ENCODE measurements around the gene SYTL3.
A peak's percentile ranks its signal among the peaks of the same experiment; 100 is the strongest.
"Not testable (repeated sequence)": the region's sequence is repeated elsewhere in the genome, so short reads cannot be mapped to it uniquely, and the experiment has no call there.

Gene SYTL3

DNA sequence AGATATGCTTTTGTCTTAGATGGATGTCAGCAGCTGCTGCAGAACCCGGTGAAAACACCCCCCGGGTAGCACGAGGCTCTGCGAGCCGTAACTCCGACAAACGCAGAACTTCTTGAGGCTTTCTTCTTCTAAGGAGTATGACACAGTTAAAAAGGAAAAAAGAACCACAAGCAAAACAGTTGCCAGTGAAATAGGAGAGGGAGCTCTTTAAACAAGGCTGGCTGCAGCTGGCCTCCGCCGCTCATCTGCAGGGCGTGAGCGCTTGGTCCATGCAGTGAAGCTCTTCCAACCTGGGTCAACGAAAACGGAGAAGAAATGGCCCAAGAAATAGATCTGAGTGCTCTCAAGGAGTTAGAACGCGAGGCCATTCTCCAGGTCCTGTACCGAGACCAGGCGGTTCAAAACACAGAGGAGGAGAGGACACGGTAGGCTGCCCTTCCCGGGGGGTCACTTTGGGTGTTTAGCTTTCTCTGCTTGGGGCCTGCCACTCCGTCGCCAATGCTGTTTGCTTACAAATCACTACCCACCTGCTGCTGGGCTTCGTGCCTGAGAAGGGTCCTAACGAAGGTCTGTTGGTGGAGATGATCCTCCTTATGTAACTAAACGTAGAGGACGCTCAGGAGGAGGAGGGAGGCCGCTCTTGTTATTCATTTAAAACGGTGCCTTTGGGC lies 13.2 kb downstream of the SYTL3 start:
- no peak for DNase-seq (ENCODE audit: low spot score)

DNA sequence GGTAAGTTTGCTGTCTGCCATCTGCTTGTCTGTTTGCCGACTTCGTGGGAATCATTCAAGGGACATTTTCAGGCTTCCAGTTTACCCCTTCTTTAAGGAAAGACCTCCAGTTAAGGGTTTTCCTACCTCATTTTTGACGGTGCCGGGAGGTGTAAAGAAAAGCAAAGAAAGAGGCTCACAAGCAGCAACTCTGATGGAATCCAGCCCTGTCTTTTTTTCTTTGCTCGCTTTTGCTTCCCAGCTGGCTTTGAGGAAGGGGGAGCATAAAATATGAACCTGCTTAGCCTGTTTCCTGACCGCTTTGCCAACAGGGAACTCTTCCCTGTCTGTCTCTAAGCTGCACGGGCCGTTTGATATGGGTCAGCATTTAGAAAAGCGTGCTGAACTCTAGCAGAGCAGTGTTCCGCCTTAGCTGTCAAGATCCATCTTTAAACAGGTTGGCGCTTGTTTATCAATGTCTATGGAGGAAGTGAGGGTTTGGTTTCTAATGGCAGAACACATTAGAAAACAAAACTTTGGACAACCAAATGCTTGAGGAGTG lies 13.8 kb downstream of the SYTL3 start:
- DNase-seq (ENCODE audit: low spot score) = no peak

DNA sequence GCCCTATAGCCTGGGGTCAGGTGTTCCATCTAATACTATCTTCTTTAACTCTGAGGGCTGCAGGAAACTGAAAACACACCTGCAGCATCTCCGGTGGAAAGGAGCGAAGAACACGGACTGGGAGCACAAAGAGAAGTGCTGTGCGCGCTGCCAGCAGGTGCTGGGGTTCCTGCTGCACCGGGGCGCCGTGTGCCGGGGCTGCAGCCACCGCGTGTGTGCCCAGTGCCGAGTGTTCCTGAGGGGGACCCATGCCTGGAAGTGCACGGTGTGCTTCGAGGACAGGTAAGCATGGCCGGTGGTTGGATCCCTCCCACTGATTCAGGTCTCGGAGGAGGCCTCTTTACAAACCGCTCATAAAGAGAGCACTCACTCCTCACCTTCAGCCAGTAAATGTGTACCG lies 15.5 kb downstream of the SYTL3 start:
- DNase-seq (ENCODE audit: low spot score) = no peak

DNA sequence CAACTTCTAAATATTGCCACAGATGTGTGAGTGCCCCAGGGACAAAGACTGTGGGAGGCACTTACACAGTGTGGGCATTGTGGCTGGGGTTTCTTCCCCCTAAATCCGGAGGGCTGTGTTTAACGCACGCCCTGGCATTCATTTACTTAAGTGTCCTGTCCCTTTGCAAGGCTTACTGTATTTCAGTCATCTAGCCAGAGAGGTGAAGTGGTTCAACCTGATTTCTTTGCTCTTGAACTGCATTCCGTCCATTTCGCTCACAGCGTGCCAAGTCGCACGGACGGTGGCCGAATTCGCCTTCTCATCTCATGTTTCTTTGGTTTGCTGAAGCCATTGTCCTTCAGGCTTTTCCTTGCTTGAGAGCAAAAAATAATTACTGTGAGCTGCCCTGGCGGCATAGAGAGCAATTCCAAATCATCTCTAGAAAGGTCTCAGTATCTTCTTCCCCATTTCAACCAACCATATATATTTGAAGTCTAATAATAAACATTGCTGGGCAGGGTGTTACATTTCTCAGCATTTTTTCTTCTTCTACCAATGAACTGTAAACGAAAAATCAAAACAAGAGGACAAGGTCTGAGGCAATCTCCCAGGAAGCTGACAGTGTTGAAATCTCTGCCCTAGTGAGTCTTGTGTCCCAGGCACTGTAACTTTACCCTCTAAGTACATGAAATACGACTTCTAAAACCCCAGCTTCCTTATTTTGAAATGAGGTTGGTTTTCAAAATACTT lies 16.9 kb downstream of the SYTL3 start:
- peak; percentile 47 for DNase-seq (ENCODE audit: low spot score)

- no peak for DNase-seq (ENCODE audit: low spot score)
Measured at GRCh38 chr6:158667360-158667981, 17.6 kb downstream of the SYTL3 start.

DNA sequence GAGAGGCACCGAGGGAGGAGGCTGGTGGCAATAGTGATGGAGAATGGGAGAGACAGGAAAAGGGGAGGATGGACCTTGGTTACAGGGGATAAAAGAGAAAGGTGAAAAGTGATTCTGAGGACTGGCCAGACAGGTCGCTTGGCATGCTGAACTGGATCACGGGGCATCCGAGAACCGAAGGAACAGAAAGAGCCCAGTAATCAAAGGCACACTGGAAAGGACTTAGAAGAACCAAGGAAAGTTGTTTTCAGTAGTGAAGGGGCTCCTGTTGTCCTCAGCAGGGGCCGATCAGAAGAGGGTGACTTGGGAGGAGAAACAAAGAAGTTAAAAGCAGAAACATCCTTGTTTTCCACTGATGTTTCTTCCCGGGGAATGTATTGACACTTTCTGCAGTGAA lies 18.9 kb downstream of the SYTL3 start:
- DNase-seq (ENCODE audit: low spot score) = no peak

DNA sequence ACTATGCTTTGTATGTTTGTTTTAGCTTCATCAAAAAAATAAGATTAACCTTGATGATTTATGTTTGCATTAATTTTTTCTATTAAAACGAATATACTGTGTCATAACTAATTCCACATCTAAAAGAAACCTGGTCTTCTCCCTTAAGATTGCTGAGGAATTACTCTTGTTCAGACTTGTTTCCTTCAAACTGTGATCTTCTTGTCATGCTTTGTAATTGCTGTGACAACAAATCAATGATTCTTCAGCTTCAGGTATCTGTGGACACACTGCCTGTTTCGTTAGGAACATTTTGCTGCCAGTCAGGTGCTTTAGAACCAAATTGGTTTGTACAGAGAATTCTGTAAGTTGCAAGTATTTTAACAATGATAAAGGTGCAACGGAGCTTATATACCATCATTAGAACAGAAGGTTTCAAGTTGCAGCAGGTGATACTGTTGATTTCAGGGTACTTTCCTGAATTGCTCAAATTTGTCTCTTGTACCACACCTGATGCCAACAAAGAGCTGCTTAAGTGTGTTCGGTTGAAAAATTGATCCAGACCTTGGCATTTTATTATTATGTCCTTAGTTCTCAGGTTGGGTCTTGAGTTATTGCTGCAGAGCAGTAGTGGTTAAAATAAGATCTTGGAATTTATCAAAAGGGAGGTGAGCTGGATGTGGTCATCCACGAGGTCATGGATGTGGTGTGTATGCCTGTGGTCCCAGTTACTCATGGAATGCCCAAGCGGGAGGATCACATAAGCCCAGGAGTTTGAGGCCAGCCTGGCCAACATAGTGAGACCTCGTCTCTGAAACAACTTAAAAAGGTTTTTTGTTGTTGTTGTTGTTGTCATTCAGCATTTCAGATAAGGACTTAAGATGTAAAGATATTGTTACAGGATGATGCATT lies 19.5 kb downstream of the SYTL3 start:
- no peak for DNase-seq (ENCODE audit: low spot score)

GRCh38 chr6:158672119-158672518 lies 22.3 kb downstream of the SYTL3 start:
- DNase-seq (ENCODE audit: low spot score) = not testable (repeated sequence)

DNA sequence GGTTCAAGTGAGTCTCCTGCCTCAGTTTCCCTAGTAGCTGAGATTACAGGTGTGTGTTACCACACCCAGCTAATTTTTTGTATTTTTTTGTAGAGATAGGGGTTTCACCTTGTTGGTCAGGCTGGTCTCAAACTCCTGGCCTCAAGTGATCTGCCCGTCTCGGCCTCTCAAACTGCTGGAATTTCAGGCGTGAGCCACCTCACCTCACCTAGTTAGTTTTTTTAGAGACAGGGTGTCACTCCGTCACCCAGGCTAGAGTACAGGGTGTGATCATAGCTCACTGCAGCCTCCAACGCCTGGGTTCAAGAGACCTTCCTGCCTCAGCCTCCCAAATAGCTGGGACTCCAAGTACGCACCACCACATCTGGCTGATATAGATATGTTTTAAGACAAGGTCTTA lies 22.9 kb downstream of the SYTL3 start:
- no peak for DNase-seq (ENCODE audit: low spot score)

GRCh38 chr6:158674342-158675131 lies 24.7 kb downstream of the SYTL3 start:
- no peak for DNase-seq (ENCODE audit: low spot score)

- not testable (repeated sequence) for DNase-seq (ENCODE audit: low spot score)
Measured at GRCh38 chr6:158677094-158677493, 27.2 kb downstream of the SYTL3 start.

DNA sequence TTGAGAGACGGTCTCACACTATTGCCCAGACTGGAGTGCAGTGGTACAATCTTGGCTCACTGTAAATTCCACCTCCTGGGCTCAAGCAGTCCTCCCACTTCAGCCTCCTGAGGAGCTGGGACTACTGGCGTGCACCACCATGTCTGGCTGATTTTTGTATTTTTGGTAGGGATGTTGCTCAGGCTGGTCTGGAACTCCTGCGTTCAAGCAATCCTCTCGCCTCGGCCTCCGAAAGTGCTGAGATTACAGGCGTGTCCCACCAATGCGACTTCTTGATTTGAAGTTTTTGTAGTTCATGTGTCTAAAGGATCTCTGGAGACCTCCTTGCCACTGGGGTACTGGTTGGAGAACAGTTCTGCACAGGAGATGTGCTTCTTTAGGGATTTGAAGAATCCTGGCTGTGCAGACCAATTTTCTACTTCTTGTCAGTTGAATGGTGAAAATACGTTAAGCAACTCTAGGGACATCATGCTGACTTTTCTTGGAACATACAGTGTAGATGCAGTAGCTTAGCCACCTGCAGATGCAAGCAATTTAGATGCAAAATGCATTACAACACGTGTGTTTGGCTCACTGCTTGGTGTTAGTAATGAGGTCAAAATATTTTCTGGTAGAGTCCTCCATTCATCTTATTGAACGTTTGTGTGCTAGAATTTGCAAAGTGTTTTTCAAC lies 28.2 kb downstream of the SYTL3 start:
- DNase-seq (ENCODE audit: low spot score) = no peak

- no peak for DNase-seq (ENCODE audit: low spot score)
Measured at GRCh38 chr6:158680015-158680414, 30.2 kb downstream of the SYTL3 start.

DNA sequence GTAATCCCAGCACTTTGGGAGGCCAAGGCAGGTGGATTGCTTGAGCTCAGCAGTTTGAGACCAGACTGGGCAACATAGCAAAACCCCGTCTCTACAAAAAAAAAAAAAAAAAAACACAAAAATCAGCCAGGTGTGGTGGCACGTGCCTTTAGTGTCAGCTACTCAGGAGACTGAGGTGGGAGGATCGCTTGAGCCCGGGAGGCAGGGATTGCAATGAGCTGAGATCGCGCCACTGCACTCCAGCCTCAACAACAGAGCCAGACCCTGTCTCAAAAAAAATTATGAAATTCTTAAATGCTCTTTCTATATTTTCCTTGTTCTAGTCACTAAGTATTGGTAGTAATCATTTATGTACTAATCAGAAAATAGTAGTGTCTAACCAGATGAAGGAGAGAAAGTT lies 30.6 kb downstream of the SYTL3 start:
- DNase-seq (ENCODE audit: low spot score) = no peak

DNA sequence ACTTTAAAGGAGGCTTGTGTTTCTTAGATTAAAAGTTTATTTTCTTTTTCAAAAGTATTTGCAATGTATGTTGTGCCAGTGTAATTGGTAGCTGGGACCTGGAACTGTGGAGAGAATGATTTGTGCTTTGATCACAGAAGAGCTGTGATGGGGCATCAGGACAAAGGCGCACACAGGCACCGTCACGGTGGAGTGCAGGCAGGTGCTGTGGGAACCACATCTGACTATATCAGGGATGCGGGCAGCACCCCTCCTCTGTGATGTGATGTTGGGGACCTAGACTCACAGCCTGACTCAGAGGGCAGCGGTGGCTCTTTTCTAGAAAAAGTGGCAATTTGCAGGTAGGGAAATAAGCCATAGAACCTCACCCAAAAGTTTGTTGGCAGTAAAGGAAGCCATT lies 34.5 kb downstream of the SYTL3 start:
- no peak for DNase-seq (ENCODE audit: low spot score)

DNA sequence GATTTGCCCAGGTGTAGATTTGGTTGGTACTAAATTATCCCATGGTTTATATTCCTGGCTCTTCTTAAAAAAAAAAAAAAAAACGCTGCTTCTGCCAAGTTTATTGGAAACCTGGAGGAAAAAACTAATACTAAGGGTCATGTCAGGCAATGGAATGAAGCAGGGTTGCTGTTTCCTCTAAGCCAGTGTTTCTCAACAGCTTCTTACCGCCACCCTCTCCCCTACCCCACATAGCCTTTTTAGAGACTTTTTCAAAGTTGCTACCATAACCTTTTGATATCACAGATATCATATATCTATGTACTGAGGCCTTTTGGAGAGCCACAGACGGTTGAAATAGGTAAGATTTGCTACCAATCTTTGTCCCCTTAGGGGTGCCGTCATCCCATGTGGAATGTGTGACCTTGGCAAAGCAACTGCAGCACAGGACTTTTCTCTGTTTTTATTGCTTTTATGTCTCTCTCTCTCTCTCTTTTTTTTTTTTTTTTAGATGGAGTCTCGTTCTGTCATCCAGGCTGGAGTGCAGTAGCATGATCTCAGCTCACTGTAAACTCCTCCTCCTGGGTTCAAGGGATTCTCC lies 35.0 kb downstream of the SYTL3 start:
- DNase-seq (ENCODE audit: low spot score) = no peak

GRCh38 chr6:158686311-158686710 lies 36.5 kb downstream of the SYTL3 start:
- no peak for DNase-seq (ENCODE audit: low spot score)

DNA sequence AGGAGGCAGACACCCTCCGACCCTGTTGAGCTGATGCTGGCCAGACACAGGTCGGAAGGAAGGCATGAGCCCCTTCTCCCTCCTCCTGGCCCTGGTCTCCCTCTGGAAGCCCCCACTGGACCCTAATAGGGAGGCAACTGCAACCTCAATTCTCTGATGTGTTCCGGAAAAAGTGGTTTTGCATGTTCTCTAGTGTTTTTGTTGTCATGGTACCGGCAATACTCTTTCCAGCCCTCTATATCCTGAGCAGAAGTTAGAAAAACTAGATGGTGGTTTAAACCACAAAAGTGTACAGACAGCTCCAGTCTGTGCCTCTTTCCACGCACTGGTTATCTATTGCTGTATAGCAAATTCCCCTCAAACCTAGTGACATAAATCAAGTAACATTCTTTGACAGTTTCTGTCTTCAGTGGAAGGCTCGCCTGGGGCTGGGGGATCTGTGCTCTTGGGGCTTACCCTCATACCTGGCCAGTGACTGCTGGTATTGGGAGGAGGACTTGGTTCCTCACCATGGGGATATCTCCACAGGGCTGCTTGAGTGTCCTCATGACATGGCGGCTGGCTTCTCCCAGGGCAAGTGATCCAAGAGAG lies 37.0 kb downstream of the SYTL3 start:
- DNase-seq (ENCODE audit: low spot score) = no peak

- DNase-seq (ENCODE audit: low spot score) = no peak
Measured at GRCh38 chr6:158687506-158687905, 37.7 kb downstream of the SYTL3 start.

- DNase-seq (ENCODE audit: low spot score) = no peak
Measured at GRCh38 chr6:158688860-158689259, 39.0 kb downstream of the SYTL3 start.
